Mesenchymal stem cell (in vitro differentiated cells and primary cell): ENCODE data around the gene RIPK4.

Source experiments
- DNase-seq: peaks from one replicate; pipeline ENCODE4 v3.0.0-alpha.2; 2013
- H2AFZ ChIP-seq: one replicate; pipeline ENCODE4 v1.6.1; 2013; ENCODE audit warnings: low read depth, mild to moderate bottlenecking, control low read depth, inconsistent platforms, low read length, moderate library complexity
- H2AK5ac ChIP-seq: 2 replicates; pipeline ENCODE4 v1.6.1; 2013; ENCODE audit warnings: low read length, moderate library complexity, mild to moderate bottlenecking, inconsistent platforms; ENCODE audit not compliant: severe bottlenecking
- H2BK120ac ChIP-seq: one replicate; pipeline ENCODE4 v1.6.1; 2013; ENCODE audit warnings: low read depth, mild to moderate bottlenecking, inconsistent platforms, low read length, moderate library complexity
- H2BK12ac ChIP-seq, 2 experiments: one replicate each; pipeline ENCODE4 v1.6.1; 2013; ENCODE audit warnings: inconsistent platforms in 2 of 2, low read length in 2 of 2, mild to moderate bottlenecking in 2 of 2, moderate library complexity in 2 of 2, control low read depth in 1 of 2
- H2BK15ac ChIP-seq: one replicate; pipeline ENCODE4 v1.6.1; 2013; ENCODE audit warnings: mild to moderate bottlenecking, low read depth, inconsistent platforms; ENCODE audit not compliant: poor library complexity, severe bottlenecking
- H2BK5ac ChIP-seq: 2 replicates; pipeline ENCODE4 v1.6.1; 2013; ENCODE audit warnings: low read depth, mild to moderate bottlenecking, low read length, control low read depth, inconsistent platforms; ENCODE audit not compliant: poor library complexity, severe bottlenecking
- H3K14ac ChIP-seq, 2 experiments: one replicate each; pipeline ENCODE4 v1.6.1; 2013; ENCODE audit warnings: inconsistent platforms in 2 of 2, low read length in 2 of 2, control low read depth in 1 of 2, mild to moderate bottlenecking in 1 of 2, moderate library complexity in 1 of 2
- H3K18ac ChIP-seq, 2 experiments: one replicate each; pipeline ENCODE4 v1.6.1; 2013; ENCODE audit warnings: inconsistent platforms in 2 of 2, low read length in 2 of 2, control low read depth in 1 of 2, low read depth in 1 of 2, mild to moderate bottlenecking in 1 of 2
- H3K23ac ChIP-seq, 2 experiments: one replicate each; pipeline ENCODE4 v1.6.1; 2013; ENCODE audit warnings: inconsistent platforms in 2 of 2, low read length in 2 of 2, mild to moderate bottlenecking in 2 of 2, moderate library complexity in 2 of 2, control low read depth in 1 of 2
- H3K27ac ChIP-seq: 2 replicates; pipeline ENCODE4 v1.5.1; 2013; ENCODE audit warnings: mild to moderate bottlenecking, moderate library complexity, low read length, control low read depth, inconsistent platforms; ENCODE audit not compliant: poor library complexity, severe bottlenecking
- H3K27me3 ChIP-seq, 2 experiments: 2 replicates each; pipeline versions ENCODE4 v1.6.1 to v1.7.0; 2013; ENCODE audit warnings: low read length in 2 of 2, mild to moderate bottlenecking in 2 of 2, moderate library complexity in 2 of 2, control low read depth in 1 of 2, inconsistent platforms in 1 of 2; ENCODE audit not compliant: control insufficient read depth in 1 of 2, insufficient read depth in 1 of 2
- H3K36me3 ChIP-seq, 2 experiments: 2 replicates each; pipeline versions ENCODE4 v1.6.1 to v1.7.0; 2013; ENCODE audit warnings: low read length in 2 of 2, control low read depth in 1 of 2, inconsistent platforms in 1 of 2, low read depth in 1 of 2, mild to moderate bottlenecking in 1 of 2; ENCODE audit not compliant: insufficient read depth in 2 of 2, control insufficient read depth in 1 of 2
- H3K4ac ChIP-seq, 2 experiments: one replicate each; pipeline ENCODE4 v1.6.1; 2013; ENCODE audit warnings: inconsistent platforms in 2 of 2, low read length in 2 of 2, mild to moderate bottlenecking in 2 of 2, moderate library complexity in 2 of 2, control low read depth in 1 of 2, low read depth in 1 of 2
- H3K4me1 ChIP-seq: 2 replicates; pipeline ENCODE4 v1.6.1; 2013; ENCODE audit warnings: low read depth, low read length, control low read depth; ENCODE audit not compliant: control insufficient read depth, insufficient read depth
- H3K4me2 ChIP-seq: 2 replicates; pipeline ENCODE4 v1.6.1; 2013; ENCODE audit warnings: low read length, mild to moderate bottlenecking, inconsistent platforms; ENCODE audit not compliant: poor library complexity, severe bottlenecking
- H3K4me3 ChIP-seq, 2 experiments: 2 replicates each; pipeline versions ENCODE4 v1.5.1 to v1.7.0; 2013; ENCODE audit warnings: low read length in 2 of 2, mild to moderate bottlenecking in 2 of 2, control low read depth in 1 of 2, low read depth in 1 of 2; ENCODE audit not compliant: insufficient read depth in 1 of 2
- H3K79me1 ChIP-seq: replicated peaks from 2 replicates; pipeline ENCODE4 v1.6.1; 2013; ENCODE audit warnings: mild to moderate bottlenecking, control low read depth, low read length, inconsistent platforms; ENCODE audit not compliant: poor library complexity, severe bottlenecking
- H3K9ac ChIP-seq: 2 replicates; pipeline ENCODE4 v1.7.0; 2013; ENCODE audit warnings: mild to moderate bottlenecking, low read length, moderate library complexity
- H3K9me3 ChIP-seq: 2 replicates; pipeline ENCODE4 v1.7.0; 2013; ENCODE audit warnings: mild to moderate bottlenecking, low read length; ENCODE audit not compliant: control insufficient read depth
- H4K8ac ChIP-seq: one replicate; pipeline ENCODE4 v1.6.1; 2013; ENCODE audit warnings: inconsistent platforms, mild to moderate bottlenecking, low read length, moderate library complexity
- H4K91ac ChIP-seq: one replicate; pipeline ENCODE4 v1.6.1; 2013; ENCODE audit warnings: mild to moderate bottlenecking, low read length, inconsistent platforms
- WGBS: methylation state at CpG from one replicate; pipeline ENCODE4 v1.1.7; 2013; ENCODE audit warnings: mixed read lengths; 5-methylcytosine and 5-hydroxymethylcytosine counted together

RIPK4 gene

GRCh38 chr21:41800425-41801320 lies 33.8 kb upstream of the RIPK4 start:
- DNase-seq, result peak; percentile 6
- H3K9me3 ChIP-seq, result no peaks in the 10 kb centered on the region
- H3K27me3 ChIP-seq, result no peaks in the 10 kb centered on the region
- no peak overlapping the region for H3K23ac ChIP-seq
- H3K36me3 ChIP-seq, result peaks cover 44 to 46% of the 10 kb centered on the region in 2 experiments
- no peak overlapping the region for H3K4me3 ChIP-seq
- H2AK5ac ChIP-seq, result no peak overlapping the region
- no peak overlapping the region for H3K27ac ChIP-seq
- H2BK5ac ChIP-seq, result no peak overlapping the region
- H2BK120ac ChIP-seq, result no peak overlapping the region
- 93% methylated on average over 23 of the region's 24 CpGs for WGBS
- H3K9ac ChIP-seq, result no peak overlapping the region
- peaks cover 6% of the 10 kb centered on the region for H3K79me1 ChIP-seq
- H3K4me1 ChIP-seq, result peaks cover 8% of the 10 kb centered on the region
- H3K14ac ChIP-seq, result no peak overlapping the region
- no peak overlapping the region for H2BK15ac ChIP-seq
- H3K18ac ChIP-seq, result no peak overlapping the region
- no peak overlapping the region for H3K4ac ChIP-seq
- H2BK12ac ChIP-seq, result no peak overlapping the region
- no peak overlapping the region for H3K4me2 ChIP-seq
- no peak overlapping the region for H2AFZ ChIP-seq
- H4K91ac ChIP-seq, result no peak overlapping the region
- no peak overlapping the region for H4K8ac ChIP-seq

GRCh38 chr21:41799763-41800162 lies 32.9 kb upstream of the RIPK4 start:
- no peak overlapping the region for H3K4me2 ChIP-seq
- no peak overlapping the region for H3K18ac ChIP-seq
- peaks cover 6% of the 10 kb centered on the region for H3K79me1 ChIP-seq
- peaks cover 44 to 46% of the 10 kb centered on the region in 2 experiments for H3K36me3 ChIP-seq
- no peak overlapping the region for H3K9ac ChIP-seq
- peaks cover 0 to 7% of the 10 kb centered on the region in 2 experiments for H3K27me3 ChIP-seq
- H2AK5ac ChIP-seq, result no peak overlapping the region
- H3K14ac ChIP-seq, result no peak overlapping the region
- no peak overlapping the region for H2AFZ ChIP-seq
- WGBS, result 96% methylated on average over 7 of the region's 7 CpGs
- no peak overlapping the region for H4K8ac ChIP-seq
- H2BK5ac ChIP-seq, result no peak overlapping the region
- no peak overlapping the region for H2BK12ac ChIP-seq
- H4K91ac ChIP-seq, result no peak overlapping the region
- H3K4ac ChIP-seq, result no peak overlapping the region
- H3K9me3 ChIP-seq, result no peaks in the 10 kb centered on the region
- no peak overlapping the region for H3K23ac ChIP-seq
- H3K4me1 ChIP-seq, result peaks cover 8% of the 10 kb centered on the region
- H3K4me3 ChIP-seq, result no peak overlapping the region
- H3K27ac ChIP-seq, result no peak overlapping the region
- no peak overlapping the region for H2BK120ac ChIP-seq
- DNase-seq, result no peak
- no peak overlapping the region for H2BK15ac ChIP-seq

- Histone ChIP-seq H4K8ac (no peak overlapping the region), H2BK15ac (no peak overlapping the region), H2AK5ac (no peak overlapping the region), H3K4me3 (no peak overlapping the region), H2BK120ac (no peak overlapping the region), H2AFZ (no peak overlapping the region), H3K9ac (no peak overlapping the region), H3K79me1 (peaks cover 4% of the 10 kb centered on the region), H3K27me3 (peaks cover 0 to 7% of the 10 kb centered on the region in 2 experiments), H3K4me1 (peaks cover 5% of the 10 kb centered on the region), H3K18ac (no peak overlapping the region), H3K4ac (no peak overlapping the region), H3K9me3 (peaks cover 3% of the 10 kb centered on the region), H3K4me2 (no peak overlapping the region), H2BK5ac (no peak overlapping the region), H2BK12ac (no peak overlapping the region), H3K36me3 (peaks cover 43 to 44% of the 10 kb centered on the region in 2 experiments), H3K27ac (no peak overlapping the region), H3K23ac (no peak overlapping the region), H3K14ac (no peak overlapping the region), H4K91ac (no peak overlapping the region)
- no peak for DNase-seq
- WGBS, result 97% methylated on average over 20 of the region's 20 CpGs
Measured at GRCh38 chr21:41798326-41798725, 31.5 kb upstream of the RIPK4 start.

- Histone ChIP-seq H2BK5ac (no peak overlapping the region), H2BK15ac (no peak overlapping the region), H3K4ac (no peak overlapping the region), H3K18ac (no peak overlapping the region), H3K79me1 (peaks cover 2% of the 10 kb centered on the region), H3K9me3 (peaks cover 14% of the 10 kb centered on the region), H2BK12ac (no peak overlapping the region), H3K27ac (no peak overlapping the region), H3K23ac (no peak overlapping the region), H3K4me1 (no peaks in the 10 kb centered on the region), H3K36me3 (peaks cover 34 to 38% of the 10 kb centered on the region in 2 experiments), H4K8ac (no peak overlapping the region), H3K4me3 (no peak overlapping the region), H3K14ac (no peak overlapping the region), H3K27me3 (peaks cover 0 to 7% of the 10 kb centered on the region in 2 experiments), H3K4me2 (no peak overlapping the region), H2BK120ac (no peak overlapping the region), H2AK5ac (no peak overlapping the region), H3K9ac (no peak overlapping the region), H4K91ac (no peak overlapping the region), H2AFZ (no peak overlapping the region)
- 97% methylated on average over 14 of the region's 14 CpGs for WGBS
- DNase-seq, result no peak
Measured at GRCh38 chr21:41796476-41797080, 29.7 kb upstream of the RIPK4 start.
